Prostate gland (tissue), 2 donors: Measurements from ENCODE around the gene TMEM17. TPM values are rescaled to one million over a fixed set of nuclear protein-coding genes. Genes with fewer than 3 reads are reported as not detected.
"Not testable (repeated sequence)": the region's sequence is repeated elsewhere in the genome, so short reads cannot be mapped to it uniquely, and the experiment has no call there.

Experiments used
- DNase-seq: peaks from one replicate; pipeline ENCODE4 v3.0.0-alpha.2; 2019; ENCODE audit warnings: low spot score
- H3K27ac ChIP-seq, 2 donors: fragments of 200-600 bp; sonication (generic); 2 replicates each; pipeline ENCODE4 v1.5.1; 2017 to 2019
- H3K27me3 ChIP-seq: fragments of 200-600 bp; sonication (generic); replicated peaks from 2 replicates; pipeline ENCODE4 v1.5.1; 2019; ENCODE audit not compliant: insufficient read depth
- H3K36me3 ChIP-seq, 2 donors: fragments of 200-600 bp; sonication (generic); 1 replicate in 1 of 2; 2 replicates in 1 of 2; pipeline versions ENCODE4 v1.5.1 to v1.8.1; 2017 to 2019
- H3K4me1 ChIP-seq: fragments of 200-600 bp; sonication (generic); replicated peaks from 2 replicates; pipeline ENCODE4 v1.5.1; 2019
- H3K4me3 ChIP-seq, 2 donors: fragments of 200-600 bp; sonication (generic); 2 replicates each; pipeline ENCODE4 v1.5.1; 2017 to 2019
- H3K9me3 ChIP-seq: fragments of 200-600 bp; sonication (generic); 2 replicates; pipeline ENCODE4 v1.5.1; 2017
- CTCF ChIP-seq, 4 experiments: fragments of 200-600 bp in 2 of 4; fragments of 450-650 bp in 2 of 4; sonication (generic) in 2 of 4; IDR thresholded peaks; 1 replicate in 3 of 4; 2 replicates in 1 of 4; pipeline ENCODE4 v1.5.1; 2016 to 2019; ENCODE audit warnings: antibody characterized with exemption in 4 of 4, mild to moderate bottlenecking in 2 of 4, moderate library complexity in 2 of 4
- POLR2A ChIP-seq: fragments of 450-650 bp; IDR thresholded peaks from one replicate; pipeline ENCODE4 v1.6.1; 2016; ENCODE audit warnings: antibody characterized with exemption, mild to moderate bottlenecking
- POLR2AphosphoS5 ChIP-seq: sonication (generic); formaldehyde crosslinking; IDR thresholded peaks from one replicate; pipeline ENCODE4 v1.6.1; 2017; ENCODE audit warnings: antibody characterized with exemption
- WGBS: methylation state at CpG from one replicate; pipeline ENCODE4 v1.1.5; 2018; 5-methylcytosine and 5-hydroxymethylcytosine counted together
- intact Hi-C: fragments of 100-400 bp; cut with DNase I; formaldehyde crosslinking; loops from one replicate; pipeline ENCODE4 v1.14.2; 2022
- total RNA-seq, 2 donors: library from RNA; depleted of rRNA; stranded (reverse); fragments of >200 nt; gene quantifications; one replicate each; pipeline ENCODE4 v1.1.0, GENCODE V29; 2016

TMEM17 gene
- total RNA-seq, 2 donors from 2014 or later: 2.6 to 4.0 TPM

- no peaks in the 10 kb centered on the region for H3K36me3 ChIP-seq
- H3K27me3 ChIP-seq: no peaks in the 10 kb centered on the region
- no peaks in the 10 kb centered on the region for H3K4me1 ChIP-seq
- H3K9me3 ChIP-seq: no peaks in the 10 kb centered on the region
- intact Hi-C loops: no loop called here
- 59% methylated on average over 7 of the region's 7 CpGs for WGBS
- H3K27ac ChIP-seq: no peak overlapping the region
- TF ChIP-seq POLR2A (no peak), POLR2AphosphoS5 (no peak), CTCF (IDR thresholded peaks at IDR 0.05) (no peak)
- H3K4me3 ChIP-seq: no peak overlapping the region
- peak; percentile 12 for DNase-seq
Observed at GRCh38 chr2:62536873-62537547, 31.0 kb upstream of the TMEM17 start.

GRCh38 chr2:62535521-62535920, 29.5 kb upstream of the TMEM17 start:
- H3K9me3 ChIP-seq, H3K27me3 ChIP-seq, intact Hi-C loops, DNase-seq, H3K4me1 ChIP-seq, H3K27ac ChIP-seq, H3K36me3 ChIP-seq, H3K4me3 ChIP-seq: not testable (repeated sequence)
- WGBS: 83% methylated on average over 3 of the region's 3 CpGs

- intact Hi-C loops: no loop called here
- 85% methylated on average over 7 of the region's 7 CpGs for WGBS
Observed at GRCh38 chr2:62531594-62531993, 25.6 kb upstream of the TMEM17 start.

GRCh38 chr2:62529758-62530157, 23.8 kb upstream of the TMEM17 start:
- TF ChIP-seq POLR2AphosphoS5 (no peak), CTCF (IDR thresholded peaks at IDR 0.05) (no peak), POLR2A (no peak)
- no peak overlapping the region for H3K4me3 ChIP-seq
- no peak for DNase-seq
- no peaks in the 10 kb centered on the region for H3K36me3 ChIP-seq
- intact Hi-C loops: no loop called here
- H3K27me3 ChIP-seq: no peaks in the 10 kb centered on the region
- H3K27ac ChIP-seq: no peak overlapping the region
- H3K4me1 ChIP-seq: no peaks in the 10 kb centered on the region
- H3K9me3 ChIP-seq: no peaks in the 10 kb centered on the region

More at GRCh38 chr2:62531594-62531993, 25.6 kb upstream of the TMEM17 start:
- TF ChIP-seq POLR2A (no peak), POLR2AphosphoS5 (no peak), CTCF (IDR thresholded peaks at IDR 0.05) (no peak)
- no peaks in the 10 kb centered on the region for H3K9me3 ChIP-seq
- DNase-seq: no peak
- H3K27me3 ChIP-seq: no peaks in the 10 kb centered on the region
- no peaks in the 10 kb centered on the region for H3K36me3 ChIP-seq
- no peak overlapping the region for H3K27ac ChIP-seq
- H3K4me3 ChIP-seq: no peak overlapping the region
- no peaks in the 10 kb centered on the region for H3K4me1 ChIP-seq

GRCh38 chr2:62527478-62528210, 21.6 kb upstream of the TMEM17 start:
- intact Hi-C loops: no loop called here
- H3K27ac ChIP-seq: no peak overlapping the region
- DNase-seq: no peak
- H3K9me3 ChIP-seq: no peaks in the 10 kb centered on the region
- no peaks in the 10 kb centered on the region for H3K27me3 ChIP-seq
- H3K4me1 ChIP-seq: no peaks in the 10 kb centered on the region
- 19% methylated on average over 3 of the region's 3 CpGs for WGBS
- no peak overlapping the region for H3K4me3 ChIP-seq
- H3K36me3 ChIP-seq: no peaks in the 10 kb centered on the region
- no peak for TF ChIP-seq CTCF (IDR thresholded peaks at IDR 0.05)
